Heart left ventricle (tissue), 16 donors: Measurements from ENCODE around the gene ZMAT3. TPM values are rescaled to one million over a fixed set of nuclear protein-coding genes. Genes with fewer than 3 reads are reported as not detected.

Experiments used
- ATAC-seq, 4 donors: fragments of 200-7000 bp; cut with Tn5 transposase; one replicate each; pipeline ENCODE4 v1.9.1; 2020 to 2022; ENCODE audit warnings: moderate library complexity in 4 of 4, mild to moderate bottlenecking in 3 of 4, moderate number of reproducible peaks in 1 of 4
- DNase-seq, 5 donors: peaks; one replicate each; pipeline ENCODE4 v3.0.0-alpha.2; 2020
- H3K27ac ChIP-seq, 12 donors: fragments of 200-600 bp; sonication (generic) in 4 of 12; one replicate each; pipeline versions ENCODE4 v1.5.0 to v1.8.0; 2016 to 2022; ENCODE audit warnings: mild to moderate bottlenecking in 2 of 12
- H3K27me3 ChIP-seq, 9 donors: fragments of 200-600 bp; sonication (generic) in 2 of 9; one replicate each; pipeline versions ENCODE4 v1.5.1 to v1.8.0; 2016 to 2022; ENCODE audit warnings: mild to moderate bottlenecking in 3 of 9
- H3K36me3 ChIP-seq, 9 donors: fragments of 200-600 bp; sonication (generic) in 2 of 9; one replicate each; pipeline versions ENCODE4 v1.5.0 to v1.8.0; 2018 to 2022; ENCODE audit warnings: mild to moderate bottlenecking in 2 of 9
- H3K4me1 ChIP-seq, 12 donors: fragments of 200-600 bp; sonication (generic) in 4 of 12; one replicate each; pipeline versions ENCODE4 v1.5.0 to v1.8.0; 2016 to 2022; ENCODE audit warnings: mild to moderate bottlenecking in 3 of 12
- H3K4me3 ChIP-seq, 12 donors: fragments of 200-600 bp; sonication (generic) in 4 of 12; one replicate each; pipeline versions ENCODE4 v1.5.0 to v1.8.0; 2017 to 2022; ENCODE audit warnings: mild to moderate bottlenecking in 9 of 12, moderate library complexity in 4 of 12
- H3K9me3 ChIP-seq, 12 donors: fragments of 200-600 bp; sonication (generic) in 4 of 12; one replicate each; pipeline versions ENCODE4 v1.5.0 to v1.8.0; 2016 to 2022; ENCODE audit warnings: mild to moderate bottlenecking in 1 of 12
- CTCF ChIP-seq, 12 donors: fragments of 200-600 bp; sonication (generic) in 4 of 12; IDR thresholded peaks; one replicate each; pipeline versions ENCODE4 v1.5.0 to v1.8.0; 2018 to 2022; ENCODE audit warnings: antibody characterized with exemption in 12 of 12, mild to moderate bottlenecking in 5 of 12
- POLR2A ChIP-seq, 2 donors: fragments of 450-650 bp; IDR thresholded peaks; one replicate each; pipeline ENCODE4 v1.6.1; 2017; ENCODE audit warnings: antibody characterized with exemption in 2 of 2, mild to moderate bottlenecking in 2 of 2, moderate library complexity in 2 of 2
- WGBS, 4 donors: extraction: QIAGEN DNeasy Blood & Tissue Kit in 2 of 4; methylation state at CpG; one replicate each; pipeline versions ENCODE4 v1.1.5 to v1.1.7; 2013 to 2018; 5-methylcytosine and 5-hydroxymethylcytosine counted together
- intact Hi-C, 10 donors: fragments of 100-400 bp; cut with DNase I; formaldehyde crosslinking; loops; one replicate each; pipeline versions ENCODE4 v1.11.1 to v1.14.2; 2022
- polyA plus RNA-seq, 2 donors: library from polyadenylated mRNA; stranded (reverse); fragments of 200-250 nt; gene quantifications; one replicate each; pipeline ENCODE4 v1.2.3, GENCODE V29; 2013
- total RNA-seq, 9 donors: library from RNA; depleted of rRNA in 2 of 9; stranded (reverse); fragments of >200 nt in 2 of 9; fragmentation: NEBNext Ultra II Directional in 3 of 9; extraction: Animal tissue kit (Norgen Biotek cat#: 25700) in 3 of 9; gene quantifications; one replicate each; pipeline versions ENCODE4 v1.1.0 to v1.2.4, GENCODE V29; 2016 to 2023
- donor health status: ischemic (EF 13 %, LVEDD 7.1; RV severe dilation, severe dysfunction).
- donor health status: healthy with polysubstance abuse.
- donor health status: DM: no; HTN: yes; CAD: no.
- donor health status: DM: no; HTN: no; CAD: no.
- donor health status: ischemic (EF 25% LVEDD 6.9; RV normal size, moderate dysfunction).
- donor health status: ischemic (EF 25% LVEDD 5.7; RV mildly dilated, moderate dysfunction).
- donor health status: healthy.
- donor health status: DM: yes; HTN: yes; CAD: no.
- donor health status: ischemic (EF 35%, LVEDD 5.7; RV mildly dilated, moderate dysfunction).
- donor health status: nonischemic (EF 11% LVEDD 7.7; RV severe dilation, severe dysfunction).
- donor health status: DM: yes; HTN: yes; CAD: no.
- donor health status: PGD.
- donor health status: ischemic (EF 29% LVEDD 5.4; RV normal size, mild dysfunction).
- donor health status: nonischemic (EF 23%, LVEDD 6.1; RV moderate dilation, normal function).

The ZMAT3 gene
- total and polyA plus RNA-seq, 11 donors: 2.0 to 23.2 (median 14.3) TPM

DNA sequence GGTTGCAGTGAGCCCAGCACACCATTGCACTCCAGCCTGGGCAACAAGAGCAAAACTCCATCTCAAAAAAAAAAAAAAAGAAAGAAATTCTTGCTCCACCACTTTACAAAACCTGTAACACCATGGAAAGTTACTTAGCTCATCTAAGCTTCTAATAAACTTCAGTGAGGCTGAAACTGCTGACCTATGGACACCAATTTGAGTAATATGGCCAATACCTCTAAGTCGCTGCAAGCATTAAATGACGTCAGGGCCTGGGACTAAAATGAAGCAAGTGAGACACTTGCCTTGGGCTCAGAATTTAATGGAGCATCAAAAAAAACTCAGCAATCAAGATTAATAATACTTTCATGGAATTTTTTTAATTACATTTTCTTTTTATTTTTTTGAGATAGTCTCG is 42.5 kb downstream of the ZMAT3 start:
- 94 to 99% (median 97%) methylated on average over 3 of the region's 3 CpGs for WGBS, 4 donors
- DNase-seq (no peak), ATAC-seq (no peak)
- no peak for TF ChIP-seq CTCF (IDR thresholded peaks at IDR 0.05)
- TF ChIP-seq POLR2A (IDR thresholded peaks at IDR 0.05): no peak
- Histone ChIP-seq H3K9me3 (no peaks in the 10 kb centered on the region), H3K27me3 (no peaks in the 10 kb centered on the region), H3K27ac (no peak overlapping the region), H3K4me1 (peaks cover 0 to 23% (median 2%) of the 10 kb centered on the region in 12 donors), H3K4me3 (no peak overlapping the region), H3K36me3 (peaks cover 0 to 39% (median 19%) of the 10 kb centered on the region in 9 donors)
- intact Hi-C loops: loop anchor here in 1 of 10 donors (10.0 kb wide), 1 partner anchor 46 kb away; the partner anchor contains the start of gene ZMAT3

DNA sequence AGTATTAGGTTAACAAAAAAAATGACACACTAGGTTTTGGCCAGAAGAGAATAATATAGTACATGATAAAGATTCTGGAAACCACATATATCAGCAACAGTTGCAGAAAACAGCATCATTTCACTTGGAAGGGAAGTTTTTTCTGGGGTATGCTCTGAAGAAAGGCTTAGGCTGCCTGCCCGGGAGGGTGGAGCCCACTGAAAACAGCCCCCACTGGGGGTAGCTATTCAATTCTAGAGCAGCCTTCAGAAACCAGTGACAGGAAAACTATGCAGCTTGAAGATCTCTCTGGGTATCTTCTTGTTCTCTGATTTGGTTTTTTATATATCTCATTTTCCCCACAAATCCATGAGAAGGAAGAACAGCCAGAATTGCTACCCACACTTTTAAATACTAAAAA is 43.2 kb downstream of the ZMAT3 start:
- 56 to 83% (median 72%) methylated on average over 1 of the region's 1 CpG for WGBS, 4 donors
- Histone ChIP-seq H3K27me3 (no peaks in the 10 kb centered on the region), H3K36me3 (peaks cover 0 to 42% (median 20%) of the 10 kb centered on the region in 9 donors), H3K4me1 (peaks cover 0 to 16% (median 0%) of the 10 kb centered on the region in 12 donors), H3K27ac (no peak overlapping the region), H3K4me3 (no peak overlapping the region), H3K9me3 (no peaks in the 10 kb centered on the region)
- DNase-seq (no peak), ATAC-seq (no peak)
- no peak for TF ChIP-seq CTCF (IDR thresholded peaks at IDR 0.05)
- no peak for TF ChIP-seq POLR2A (IDR thresholded peaks at IDR 0.05)
- intact Hi-C loops: loop anchor here in 1 of 10 donors (10.0 kb wide), 1 partner anchor 46 kb away; the partner anchor contains the start of gene ZMAT3

- WGBS, 4 donors: 62 to 64% (median 62%) methylated on average over 7 of the region's 7 CpGs
- Histone ChIP-seq H3K36me3 (peaks cover 0 to 43% (median 20%) of the 10 kb centered on the region in 9 donors), H3K4me3 (no peak overlapping the region), H3K9me3 (no peaks in the 10 kb centered on the region), H3K27me3 (no peaks in the 10 kb centered on the region), H3K27ac (no peak overlapping the region), H3K4me1 (peaks cover 0 to 15% (median 0%) of the 10 kb centered on the region in 12 donors)
- intact Hi-C loops: loop anchor here in 1 of 10 donors (10.0 kb wide), 1 partner anchor 47 kb away; the partner anchor contains the start of gene ZMAT3
- peak in 1 of 4 donors; percentile 55 for ATAC-seq
- no peak for DNase-seq
- TF ChIP-seq POLR2A (IDR thresholded peaks at IDR 0.05) (no peak), CTCF (IDR thresholded peaks at IDR 0.05) (no peak)
Measured at GRCh38 chr3:179027326-179027900, 44.2 kb downstream of the ZMAT3 start.

GRCh38 chr3:179026636-179027035 is 45.0 kb downstream of the ZMAT3 start:
- Histone ChIP-seq H3K36me3 (peaks cover 0 to 50% (median 20%) of the 10 kb centered on the region in 9 donors), H3K9me3 (no peaks in the 10 kb centered on the region), H3K27me3 (no peaks in the 10 kb centered on the region), H3K4me1 (peaks cover 0 to 15% (median 0%) of the 10 kb centered on the region in 12 donors), H3K4me3 (no peak overlapping the region), H3K27ac (no peak overlapping the region)
- ATAC-seq (no peak), DNase-seq (no peak)
- 86 to 96% (median 90%) methylated on average over 2 of the region's 2 CpGs for WGBS, 4 donors
- intact Hi-C loops: loop anchor here in 1 of 10 donors (10.0 kb wide), 1 partner anchor 48 kb away; the partner anchor contains the start of gene ZMAT3
- TF ChIP-seq CTCF (IDR thresholded peaks at IDR 0.05) (no peak), POLR2A (IDR thresholded peaks at IDR 0.05) (no peak)
